HEK293T (cell line): ENCODE results near the gene ELF2.

Source experiments
- ARNT ChIP-seq: fragments of 450-650 bp; IDR thresholded peaks from 2 replicates; pipeline ENCODE4 v1.6.1; 2017; ENCODE audit warnings: mild to moderate bottlenecking
- BHLHE40 ChIP-seq: fragments of 450-650 bp; IDR thresholded peaks from 2 replicates; pipeline ENCODE4 v1.6.1; 2016; ENCODE audit warnings: mild to moderate bottlenecking, moderate library complexity, borderline replicate concordance
- CTBP1 ChIP-seq: fragments of 450-650 bp; IDR thresholded peaks from 2 replicates; pipeline ENCODE4 v1.6.1; 2016; ENCODE audit warnings: borderline replicate concordance
- ELF4 ChIP-seq: fragments of 450-650 bp; IDR thresholded peaks from 2 replicates; pipeline ENCODE4 v1.6.1; 2017; ENCODE audit warnings: antibody characterized with exemption
- FOXA1 ChIP-seq: fragments of 450-650 bp; IDR thresholded peaks from 2 replicates; pipeline ENCODE4 v1.6.1; 2016; ENCODE audit warnings: mild to moderate bottlenecking
- FOXK2 ChIP-seq: fragments of 450-650 bp; IDR thresholded peaks from 2 replicates; pipeline ENCODE4 v1.6.1; 2016; ENCODE audit warnings: mild to moderate bottlenecking
- FOXM1 ChIP-seq: fragments of 450-650 bp; IDR thresholded peaks from 2 replicates; pipeline ENCODE4 v1.6.1; 2017; ENCODE audit warnings: mild to moderate bottlenecking, borderline replicate concordance
- HDGF ChIP-seq: fragments of 450-650 bp; IDR thresholded peaks from 2 replicates; pipeline ENCODE4 v1.6.1; 2017; ENCODE audit warnings: antibody characterized with exemption, borderline replicate concordance
- L3MBTL2 ChIP-seq: fragments of 450-650 bp; conservative IDR thresholded peaks from 2 replicates; pipeline ENCODE4 v1.6.1; 2016; ENCODE audit warnings: mild to moderate bottlenecking
- LEF1 ChIP-seq: fragments of 450-650 bp; IDR thresholded peaks from 2 replicates; pipeline ENCODE4 v1.6.1; 2017; ENCODE audit warnings: mild to moderate bottlenecking, borderline replicate concordance
- SP1 ChIP-seq: fragments of 450-650 bp; IDR thresholded peaks from 2 replicates; pipeline ENCODE4 v1.6.1; 2017
- SUZ12 ChIP-seq: fragments of 450-650 bp; IDR thresholded peaks from 2 replicates; pipeline ENCODE4 v1.6.1; 2016; ENCODE audit warnings: mild to moderate bottlenecking
- ZNF384 ChIP-seq: fragments of 450-650 bp; IDR thresholded peaks from 2 replicates; pipeline ENCODE4 v1.6.1; 2016
- TF ChIP-seq, protein P1 (sequence below): fragments of 450-650 bp; IDR thresholded peaks from 2 replicates; pipeline ENCODE4 v1.6.1; 2016

GRCh38 chr4:139028191-139028661, 148.8 kb downstream of the ELF2 start:
- TF ChIP-seq BHLHE40 (no peak), FOXM1 (no peak), HDGF (no peak), CTBP1 (no peak), SP1 (no peak), FOXK2 (no peak), LEF1 (no peak), ELF4 (no peak), ARNT (no peak), L3MBTL2 (no peak), SUZ12 (no peak), ZNF384 (no peak), FOXA1 (no peak)
- TF ChIP-seq, protein P1, sequence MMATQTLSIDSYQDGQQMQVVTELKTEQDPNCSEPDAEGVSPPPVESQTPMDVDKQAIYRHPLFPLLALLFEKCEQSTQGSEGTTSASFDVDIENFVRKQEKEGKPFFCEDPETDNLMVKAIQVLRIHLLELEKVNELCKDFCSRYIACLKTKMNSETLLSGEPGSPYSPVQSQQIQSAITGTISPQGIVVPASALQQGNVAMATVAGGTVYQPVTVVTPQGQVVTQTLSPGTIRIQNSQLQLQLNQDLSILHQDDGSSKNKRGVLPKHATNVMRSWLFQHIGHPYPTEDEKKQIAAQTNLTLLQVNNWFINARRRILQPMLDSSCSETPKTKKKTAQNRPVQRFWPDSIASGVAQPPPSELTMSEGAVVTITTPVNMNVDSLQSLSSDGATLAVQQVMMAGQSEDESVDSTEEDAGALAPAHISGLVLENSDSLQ, result no peak
